GM13977 (cell line): ENCODE results near the gene AIMP2.
A peak's percentile ranks its signal among the peaks of the same experiment; 100 is the strongest.
"Not testable (repeated sequence)": the region's sequence is repeated elsewhere in the genome, so short reads cannot be mapped to it uniquely, and the experiment has no call there.

Experiments used
- DNase-seq: peaks from one replicate; pipeline ENCODE4 v3.0.0; 2012; ENCODE audit warnings: low spot score
- CTCF ChIP-seq: IDR thresholded peaks from 2 replicates; pipeline ENCODE4 v1.5.1; 2012; ENCODE audit warnings: mild to moderate bottlenecking, control low read depth; ENCODE audit not compliant: insufficient read depth; ENCODE audit errors: extremely low read depth, missing control alignments
- in situ Hi-C: fragments of 300-500 bp; cut with MboI; formaldehyde crosslinking; loops from one replicate; pipeline ENCODE4 v1.12.0; 2022; ENCODE audit warnings: low sequenced_read_pairs, low pct_unique_long_range_greater_than_20kb, mixed read lengths, inconsistent platforms; ENCODE audit not compliant: unreplicated experiment

Gene AIMP2

DNA sequence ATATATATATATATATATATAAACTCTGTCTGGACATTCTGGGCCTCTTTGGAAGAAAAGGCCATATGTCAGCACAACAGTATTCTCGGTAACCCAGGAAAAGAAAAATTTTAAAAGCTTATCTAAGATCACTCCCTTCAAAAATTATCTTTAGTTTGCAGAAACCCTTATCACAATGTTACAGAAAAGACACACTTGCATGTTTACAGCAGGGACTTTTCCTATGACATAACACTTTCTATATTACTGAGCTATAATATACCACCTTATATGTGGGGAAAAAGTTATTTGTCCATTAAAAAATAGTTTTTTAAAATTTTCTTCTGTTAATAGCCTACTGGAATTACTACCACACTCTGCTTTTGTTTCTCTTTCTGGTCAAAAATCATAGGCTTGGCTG lies 47.5 kb downstream of the AIMP2 start:
- no peak for TF ChIP-seq CTCF
- DNase-seq, result peak; percentile 44

GRCh38 chr7:6057316-6058129 lies 48.5 kb downstream of the AIMP2 start:
- TF ChIP-seq CTCF, result no peak
- in situ Hi-C loops, result no loop called here
- no peak for DNase-seq

More for the DNA sequence above, 47.5 kb downstream of the AIMP2 start:
- in situ Hi-C loops, result no loop called here

DNA sequence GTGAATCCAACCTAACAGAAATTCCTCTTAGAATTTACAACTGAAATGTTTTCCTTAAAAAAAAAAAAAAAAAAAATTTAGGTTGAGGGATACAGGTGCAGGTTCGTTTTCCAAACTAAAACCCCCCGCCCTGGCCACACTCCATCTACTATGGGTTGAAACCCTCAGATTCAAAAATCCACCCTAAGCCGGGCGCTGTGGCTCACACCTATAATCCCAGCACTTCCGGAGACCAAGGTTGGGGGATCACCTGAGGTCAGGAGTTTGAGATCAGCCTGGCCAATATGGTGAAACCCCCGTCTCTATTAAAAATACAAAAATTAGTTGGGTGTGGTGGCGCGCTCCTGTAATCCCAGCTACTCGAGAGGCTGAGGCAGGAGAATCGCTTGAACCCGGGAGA lies 50.9 kb downstream of the AIMP2 start:
- in situ Hi-C loops, result not testable (repeated sequence)

GRCh38 chr7:6071406-6071805 lies 62.3 kb downstream of the AIMP2 start:
- DNase-seq, result no peak
- no peak for TF ChIP-seq CTCF
- in situ Hi-C loops, result no loop called here

More for the DNA sequence above, 50.9 kb downstream of the AIMP2 start:
- DNase-seq, result not testable (repeated sequence)
